VCaP (cell line): ENCODE data around the gene GMDS.

Source experiments
- H3K27ac ChIP-seq: fragments of 450-650 bp; 2 replicates; pipeline ENCODE4 v1.5.1; 2017
- CTCF ChIP-seq: fragments of 450-650 bp; conservative IDR thresholded peaks from 2 replicates; pipeline ENCODE4 v1.5.1; 2017; ENCODE audit warnings: mild to moderate bottlenecking, moderate library complexity

GMDS gene

GRCh38 chr6:2218866-2219265, 26.5 kb downstream of the GMDS start:
- H3K27ac ChIP-seq, result no peak overlapping the region; the same call in 1 of the 2 replicates
- TF ChIP-seq CTCF, result no peak

DNA sequence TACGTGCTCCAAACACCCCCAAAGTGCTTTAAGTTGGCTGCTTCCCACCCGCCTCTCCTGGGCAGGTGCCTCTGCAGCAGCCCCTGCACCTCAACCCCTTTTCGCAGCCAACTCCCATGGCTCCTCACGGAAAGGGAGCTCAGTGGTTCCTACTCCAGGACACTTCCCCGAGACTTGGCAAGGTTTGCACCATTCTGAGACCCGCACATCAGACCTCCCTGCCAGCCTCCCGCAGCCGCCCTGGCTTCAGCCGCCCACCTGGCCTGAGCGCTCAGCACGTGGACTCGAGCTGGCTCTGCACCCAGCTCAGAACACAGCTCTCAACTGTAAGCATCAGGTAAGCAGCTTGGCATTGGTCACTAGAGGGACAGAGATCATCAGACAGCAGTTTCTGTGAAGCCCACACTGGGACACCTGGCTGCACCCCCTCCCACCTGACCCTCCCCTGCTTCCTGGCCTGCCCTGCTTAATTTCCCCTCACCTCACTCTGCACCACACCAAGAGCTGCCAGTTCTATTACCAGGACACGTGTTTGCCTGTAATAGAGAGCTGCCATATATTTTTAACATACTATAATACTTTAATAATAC, 28.5 kb downstream of the GMDS start:
- no peak for TF ChIP-seq CTCF

DNA sequence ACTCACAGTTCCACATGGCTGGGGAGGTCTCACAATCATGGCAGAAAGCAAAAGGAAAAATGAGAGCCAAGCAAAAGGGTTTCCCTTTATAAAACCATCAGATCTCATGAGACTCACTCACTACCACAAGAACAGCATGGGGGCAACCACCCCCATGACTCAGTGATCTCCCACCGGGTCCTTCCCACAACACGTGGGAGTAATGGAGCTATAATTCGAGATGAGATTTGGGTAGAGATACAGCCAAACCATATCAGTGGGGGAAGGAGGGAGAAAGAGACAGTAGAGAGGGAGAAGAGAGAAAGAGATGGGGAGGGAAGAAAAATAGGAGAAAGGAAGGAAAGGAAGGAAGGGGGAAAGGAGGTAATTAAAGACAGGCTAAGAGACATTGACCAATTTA, 30.1 kb downstream of the GMDS start:
- no peak for TF ChIP-seq CTCF
- no peak overlapping the region for H3K27ac ChIP-seq

More for the DNA sequence above, 28.5 kb downstream of the GMDS start:
- H3K27ac ChIP-seq, result no peak overlapping the region

DNA sequence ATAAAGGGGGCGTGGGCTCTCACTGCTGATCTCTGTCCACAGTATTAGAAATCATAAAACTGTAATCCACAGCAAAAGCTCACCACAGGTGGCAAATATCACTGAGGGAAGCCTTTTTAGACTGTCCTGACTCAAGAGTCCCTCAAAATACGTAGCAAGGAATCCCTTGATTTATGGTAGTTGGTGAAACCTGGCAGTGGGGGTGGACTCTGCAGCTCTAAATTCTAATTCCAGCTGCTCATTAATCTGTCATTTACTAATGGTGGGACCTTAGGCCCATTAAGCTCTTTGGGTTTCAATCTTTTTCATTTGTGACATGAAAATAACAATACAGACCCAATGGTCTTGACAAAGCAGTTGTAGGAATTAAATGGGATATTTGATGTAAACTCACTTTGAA, 32.3 kb downstream of the GMDS start:
- no peak overlapping the region for H3K27ac ChIP-seq
- no peak for TF ChIP-seq CTCF

GRCh38 chr6:2209226-2209809, 36.1 kb downstream of the GMDS start:
- no peak overlapping the region for H3K27ac ChIP-seq
- peak; percentile 80 for TF ChIP-seq CTCF

DNA sequence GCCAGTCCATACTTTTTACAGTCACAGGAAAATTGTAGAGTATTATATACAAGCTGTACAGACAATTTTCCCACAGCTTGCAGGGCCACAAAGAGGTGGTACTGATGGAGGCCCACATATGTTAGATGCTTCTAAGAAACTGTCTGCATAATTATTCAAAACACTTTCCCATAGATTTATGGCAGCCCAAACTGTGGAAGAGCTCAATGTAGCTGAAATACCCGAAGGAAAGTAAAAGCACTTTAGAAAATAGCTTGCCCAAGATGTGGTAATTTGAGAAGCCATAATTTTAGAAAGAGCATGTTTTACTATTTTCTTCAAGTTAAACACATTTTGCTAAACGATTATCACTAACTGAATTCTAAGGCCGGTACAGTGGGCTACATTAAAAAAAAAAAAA, 36.9 kb downstream of the GMDS start:
- no peak for TF ChIP-seq CTCF
- H3K27ac ChIP-seq, result no peak overlapping the region

DNA sequence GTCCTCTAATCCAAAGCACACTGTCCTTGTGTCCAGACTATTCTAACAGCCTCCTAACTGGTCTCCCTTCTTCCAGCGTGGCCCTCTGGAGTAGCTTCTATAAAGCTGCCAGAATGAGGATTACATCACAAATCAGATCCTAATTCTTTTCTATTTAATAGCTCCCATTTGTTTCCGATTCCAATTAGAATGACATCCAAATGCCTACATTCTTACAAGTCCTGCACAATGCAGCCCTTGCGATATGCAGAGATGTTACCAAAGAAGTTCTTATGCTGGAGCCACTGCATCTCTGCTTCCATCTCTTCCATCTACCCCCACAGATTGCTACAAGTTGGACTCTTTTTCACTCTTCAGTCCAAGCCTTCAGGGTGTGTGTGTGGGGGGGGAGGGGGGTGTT, 40.0 kb downstream of the GMDS start:
- H3K27ac ChIP-seq, result no peak overlapping the region
- no peak for TF ChIP-seq CTCF
